K562 (cell line): ENCODE measurements around the gene CORO1A. TPM values are rescaled to one million over a fixed set of nuclear protein-coding genes. Genes with fewer than 3 reads are reported as not detected.

Experiments used
- EWSR1 ChIP-seq: fragments of 450-650 bp; IDR thresholded peaks from 2 replicates; pipeline ENCODE4 v1.6.1; 2018; ENCODE audit warnings: borderline replicate concordance, mild to moderate bottlenecking, low read depth, moderate library complexity; ENCODE audit not compliant: partially characterized antibody
- FOSL1 ChIP-seq: fragments of 200-800 bp; sonication (Bioruptor generic); conservative IDR thresholded peaks from 2 replicates; pipeline ENCODE4 v1.6.1; 2016; ENCODE audit warnings: missing genetic modification characterization, missing compliant biosample characterization
- FOXA1 ChIP-seq: fragments of 450-650 bp; IDR thresholded peaks from 2 replicates; pipeline ENCODE4 v1.6.1; 2016; ENCODE audit warnings: mild to moderate bottlenecking, borderline replicate concordance
- KDM4B ChIP-seq, 2 experiments: fragments of 450-650 bp in 1 of 2; sonication (generic) in 1 of 2; IDR thresholded peaks; 2 replicates each; pipeline ENCODE4 v1.6.1; 2016 to 2017; ENCODE audit warnings: borderline replicate concordance in 2 of 2, antibody characterized with exemption in 1 of 2, low read depth in 1 of 2, mild to moderate bottlenecking in 1 of 2
- MBD2 ChIP-seq: sonication (generic); IDR thresholded peaks from 2 replicates; pipeline ENCODE4 v1.6.1; 2016; ENCODE audit warnings: low read depth, borderline replicate concordance
- RBM39 ChIP-seq: fragments of 200-400 bp; formaldehyde crosslinking; optimal IDR thresholded peaks from 2 replicates; pipeline ENCODE3; 2018; ENCODE audit warnings: low read depth, low read length
- SIN3A ChIP-seq, 2 experiments: fragments of 150-350 bp in 1 of 2; IDR thresholded peaks; 2 replicates each; pipeline ENCODE4 v1.6.1; 2011 to 2016; ENCODE audit warnings: borderline replicate concordance in 2 of 2, low read depth in 2 of 2, low read length in 2 of 2, mild to moderate bottlenecking in 2 of 2, moderate library complexity in 2 of 2; ENCODE audit not compliant: control insufficient read depth in 1 of 2
- SMAD2 ChIP-seq: fragments of 150-350 bp; IDR thresholded peaks from 2 replicates; pipeline ENCODE4 v1.6.1; 2014; ENCODE audit warnings: low read depth, mild to moderate bottlenecking, low read length
- TOE1 ChIP-seq, 2 experiments: fragments of 450-650 bp in 1 of 2; sonication (generic) in 1 of 2; formaldehyde crosslinking in 1 of 2; IDR thresholded peaks; 2 replicates each; pipeline versions ENCODE4 v1.7.1 to v1.8.0; 2016 to 2022; ENCODE audit warnings: borderline replicate concordance in 2 of 2, mild to moderate bottlenecking in 2 of 2, antibody characterized with exemption in 1 of 2, inconsistent platforms in 1 of 2, low read depth in 1 of 2, missing genetic modification reagents in 1 of 2, moderate library complexity in 1 of 2
- U2AF2 ChIP-seq: fragments of 200-400 bp; formaldehyde crosslinking; optimal IDR thresholded peaks from 2 replicates; pipeline ENCODE3; 2017; ENCODE audit warnings: low read depth, mild to moderate bottlenecking, low read length
- ZKSCAN8 ChIP-seq: fragments of 200-800 bp; sonication (Bioruptor generic); IDR thresholded peaks from 2 replicates; pipeline ENCODE4 v1.6.1; 2016; ENCODE audit warnings: missing genetic modification characterization, missing compliant biosample characterization
- ZNF133 ChIP-seq: fragments of 250-450 bp; sonication (Bioruptor Pico); IDR thresholded peaks from 2 replicates; pipeline ENCODE4 v1.4.0; 2020; ENCODE audit warnings: mild to moderate bottlenecking
- ZNF184 ChIP-seq: sonication (generic); formaldehyde crosslinking; IDR thresholded peaks from 2 replicates; pipeline ENCODE4 v1.5.0; 2020; ENCODE audit warnings: missing genetic modification reagents
- ZNF212 ChIP-seq: fragments of 450-650 bp; formaldehyde crosslinking; IDR thresholded peaks from 2 replicates; pipeline ENCODE4 v1.4.0; 2020; ENCODE audit warnings: mild to moderate bottlenecking
- ZNF592 ChIP-seq: fragments of 450-650 bp; IDR thresholded peaks from 2 replicates; pipeline ENCODE4 v1.6.1; 2017; ENCODE audit warnings: antibody characterized with exemption, mild to moderate bottlenecking
- polyA plus RNA-seq, 8 experiments: library from polyadenylated mRNA; depleted of rRNA in 4 of 8; stranded (reverse) in 5 of 8; unstranded in 3 of 8; fragments of >200 nt; fragmentation: Nextera tagmentation in 2 of 8; fragmentation: Illumina TruSeq in 1 of 8; extraction: Ambion mirVana in 2 of 8; extraction: Trizol in 1 of 8; gene quantifications; 2 replicates each; pipeline versions ENCODE4 v1.2.1 to v1.2.3, GENCODE V29; 2011 to 2014; ENCODE audit warnings: inconsistent platforms in 1 of 8, missing spikeins in 1 of 8
- total RNA-seq, 7 experiments: library from RNA; depleted of rRNA in 6 of 7; stranded (reverse); fragments of >200 nt in 6 of 7; fragmentation: Illumina TruSeq in 2 of 7; extraction: Trizol in 2 of 7; gene quantifications; 2 replicates each; pipeline versions ENCODE4 v1.2.1 to v1.2.3, GENCODE V29; 2011 to 2021; ENCODE audit warnings: low replicate concordance in 1 of 7
- TF ChIP-seq, protein P1 (sequence below): fragments of 150-350 bp; conservative IDR thresholded peaks from 2 replicates; pipeline ENCODE4 v1.6.1; 2014; ENCODE audit warnings: low read length
- TF ChIP-seq, protein P2 (sequence below): fragments of 450-650 bp; IDR thresholded peaks from 2 replicates; pipeline ENCODE4 v1.7.0; 2016; ENCODE audit warnings: borderline replicate concordance

The CORO1A gene
- total and polyA plus RNA-seq, 9 of the 15 experiments (the other 6 are each of a cell fraction or from before 2014, with no cell fraction given): 0.22 to 23.8 (median 7.6) TPM

DNA sequence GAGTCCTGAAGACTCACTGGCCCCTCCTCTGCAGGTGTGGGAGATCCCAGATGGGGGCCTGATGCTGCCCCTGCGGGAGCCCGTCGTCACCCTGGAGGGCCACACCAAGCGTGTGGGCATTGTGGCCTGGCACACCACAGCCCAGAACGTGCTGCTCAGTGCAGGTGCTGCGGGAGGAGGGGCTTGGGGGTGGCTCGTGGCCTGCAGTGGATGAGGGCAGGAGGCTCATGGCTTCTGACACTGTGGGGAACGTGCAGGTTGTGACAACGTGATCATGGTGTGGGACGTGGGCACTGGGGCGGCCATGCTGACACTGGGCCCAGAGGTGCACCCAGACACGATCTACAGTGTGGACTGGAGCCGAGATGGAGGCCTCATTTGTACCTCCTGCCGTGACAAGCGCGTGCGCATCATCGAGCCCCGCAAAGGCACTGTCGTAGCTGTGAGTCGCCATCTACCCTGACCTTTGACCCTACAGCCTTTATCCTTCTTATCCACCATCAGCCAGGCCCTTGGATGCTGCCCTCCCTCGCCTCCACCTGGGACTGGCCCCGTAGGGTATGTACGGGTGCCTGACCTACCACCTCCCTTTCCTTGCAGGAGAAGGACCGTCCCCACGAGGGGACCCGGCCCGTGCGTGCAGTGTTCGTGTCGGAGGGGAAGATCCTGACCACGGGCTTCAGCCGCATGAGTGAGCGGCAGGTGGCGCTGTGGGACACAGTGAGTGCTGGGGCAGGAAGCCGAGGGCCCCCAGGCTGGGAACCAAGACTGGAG lies 3.6 kb downstream of the CORO1A start (continued):
- TF ChIP-seq SIN3A (IDR thresholded peaks at IDR 0.05; ENCODE audit: borderline replicate concordance in 2 of 2, control insufficient read depth in 1 of 2, low read depth in 2 of 2, low read length in 2 of 2): no peak
- TF ChIP-seq, protein P1, sequence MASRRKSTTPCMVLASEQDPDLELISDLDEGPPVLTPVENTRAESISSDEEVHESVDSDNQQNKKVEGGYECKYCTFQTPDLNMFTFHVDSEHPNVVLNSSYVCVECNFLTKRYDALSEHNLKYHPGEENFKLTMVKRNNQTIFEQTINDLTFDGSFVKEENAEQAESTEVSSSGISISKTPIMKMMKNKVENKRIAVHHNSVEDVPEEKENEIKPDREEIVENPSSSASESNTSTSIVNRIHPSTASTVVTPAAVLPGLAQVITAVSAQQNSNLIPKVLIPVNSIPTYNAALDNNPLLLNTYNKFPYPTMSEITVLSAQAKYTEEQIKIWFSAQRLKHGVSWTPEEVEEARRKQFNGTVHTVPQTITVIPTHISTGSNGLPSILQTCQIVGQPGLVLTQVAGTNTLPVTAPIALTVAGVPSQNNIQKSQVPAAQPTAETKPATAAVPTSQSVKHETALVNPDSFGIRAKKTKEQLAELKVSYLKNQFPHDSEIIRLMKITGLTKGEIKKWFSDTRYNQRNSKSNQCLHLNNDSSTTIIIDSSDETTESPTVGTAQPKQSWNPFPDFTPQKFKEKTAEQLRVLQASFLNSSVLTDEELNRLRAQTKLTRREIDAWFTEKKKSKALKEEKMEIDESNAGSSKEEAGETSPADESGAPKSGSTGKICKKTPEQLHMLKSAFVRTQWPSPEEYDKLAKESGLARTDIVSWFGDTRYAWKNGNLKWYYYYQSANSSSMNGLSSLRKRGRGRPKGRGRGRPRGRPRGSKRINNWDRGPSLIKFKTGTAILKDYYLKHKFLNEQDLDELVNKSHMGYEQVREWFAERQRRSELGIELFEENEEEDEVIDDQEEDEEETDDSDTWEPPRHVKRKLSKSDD: no peak
- no peak for TF ChIP-seq EWSR1
- TF ChIP-seq FOXA1: no peak
- TF ChIP-seq, protein P2, sequence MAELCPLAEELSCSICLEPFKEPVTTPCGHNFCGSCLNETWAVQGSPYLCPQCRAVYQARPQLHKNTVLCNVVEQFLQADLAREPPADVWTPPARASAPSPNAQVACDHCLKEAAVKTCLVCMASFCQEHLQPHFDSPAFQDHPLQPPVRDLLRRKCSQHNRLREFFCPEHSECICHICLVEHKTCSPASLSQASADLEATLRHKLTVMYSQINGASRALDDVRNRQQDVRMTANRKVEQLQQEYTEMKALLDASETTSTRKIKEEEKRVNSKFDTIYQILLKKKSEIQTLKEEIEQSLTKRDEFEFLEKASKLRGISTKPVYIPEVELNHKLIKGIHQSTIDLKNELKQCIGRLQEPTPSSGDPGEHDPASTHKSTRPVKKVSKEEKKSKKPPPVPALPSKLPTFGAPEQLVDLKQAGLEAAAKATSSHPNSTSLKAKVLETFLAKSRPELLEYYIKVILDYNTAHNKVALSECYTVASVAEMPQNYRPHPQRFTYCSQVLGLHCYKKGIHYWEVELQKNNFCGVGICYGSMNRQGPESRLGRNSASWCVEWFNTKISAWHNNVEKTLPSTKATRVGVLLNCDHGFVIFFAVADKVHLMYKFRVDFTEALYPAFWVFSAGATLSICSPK: no peak
- TF ChIP-seq FOSL1 (tag): no peak
- TF ChIP-seq U2AF2: no peak
- TF ChIP-seq TOE1 (IDR thresholded peaks at IDR 0.05; ENCODE audit: borderline replicate concordance): no peak
- no peak for TF ChIP-seq TOE1 (CRISPR knock-in tag; IDR thresholded peaks at IDR 0.05; ENCODE audit: borderline replicate concordance, low read depth)
- no peak for TF ChIP-seq RBM39
- no peak for TF ChIP-seq ZNF184 (CRISPR knock-in tag)
- TF ChIP-seq ZKSCAN8 (CRISPR knock-in tag): no peak
- no peak for TF ChIP-seq KDM4B (IDR thresholded peaks at IDR 0.05; ENCODE audit: borderline replicate concordance in 2 of 2, low read depth in 1 of 2)
- no peak for TF ChIP-seq SMAD2
- TF ChIP-seq ZNF133 (CRISPR knock-in tag): no peak
- TF ChIP-seq ZNF592: no peak; the same call in 1 of the 2 replicates
- TF ChIP-seq ZNF212 (CRISPR knock-in tag): no peak
- no peak for TF ChIP-seq MBD2
